ENCODE measurements around the gene CLK3. TPM values are rescaled to one million over a fixed set of nuclear protein-coding genes. Genes with fewer than 3 reads are reported as not detected.

Gene CLK3
- total and polyA plus RNA-seq, 10 of the 15 experiments (the other 5 are each of a cell fraction or from before 2014, with no cell fraction given), result 3.3 to 169 (median 66.2) TPM

- TF ChIP-seq, protein P1, sequence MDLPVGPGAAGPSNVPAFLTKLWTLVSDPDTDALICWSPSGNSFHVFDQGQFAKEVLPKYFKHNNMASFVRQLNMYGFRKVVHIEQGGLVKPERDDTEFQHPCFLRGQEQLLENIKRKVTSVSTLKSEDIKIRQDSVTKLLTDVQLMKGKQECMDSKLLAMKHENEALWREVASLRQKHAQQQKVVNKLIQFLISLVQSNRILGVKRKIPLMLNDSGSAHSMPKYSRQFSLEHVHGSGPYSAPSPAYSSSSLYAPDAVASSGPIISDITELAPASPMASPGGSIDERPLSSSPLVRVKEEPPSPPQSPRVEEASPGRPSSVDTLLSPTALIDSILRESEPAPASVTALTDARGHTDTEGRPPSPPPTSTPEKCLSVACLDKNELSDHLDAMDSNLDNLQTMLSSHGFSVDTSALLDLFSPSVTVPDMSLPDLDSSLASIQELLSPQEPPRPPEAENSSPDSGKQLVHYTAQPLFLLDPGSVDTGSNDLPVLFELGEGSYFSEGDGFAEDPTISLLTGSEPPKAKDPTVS (IDR thresholded peaks at IDR 0.05; ENCODE audit: low read depth, low read length), result no peak
- TF ChIP-seq CREM (IDR thresholded peaks at IDR 0.05; ENCODE audit: low read depth), result peak; percentile 23; the same call in 1 of the 2 replicates
- TF ChIP-seq, protein P2, sequence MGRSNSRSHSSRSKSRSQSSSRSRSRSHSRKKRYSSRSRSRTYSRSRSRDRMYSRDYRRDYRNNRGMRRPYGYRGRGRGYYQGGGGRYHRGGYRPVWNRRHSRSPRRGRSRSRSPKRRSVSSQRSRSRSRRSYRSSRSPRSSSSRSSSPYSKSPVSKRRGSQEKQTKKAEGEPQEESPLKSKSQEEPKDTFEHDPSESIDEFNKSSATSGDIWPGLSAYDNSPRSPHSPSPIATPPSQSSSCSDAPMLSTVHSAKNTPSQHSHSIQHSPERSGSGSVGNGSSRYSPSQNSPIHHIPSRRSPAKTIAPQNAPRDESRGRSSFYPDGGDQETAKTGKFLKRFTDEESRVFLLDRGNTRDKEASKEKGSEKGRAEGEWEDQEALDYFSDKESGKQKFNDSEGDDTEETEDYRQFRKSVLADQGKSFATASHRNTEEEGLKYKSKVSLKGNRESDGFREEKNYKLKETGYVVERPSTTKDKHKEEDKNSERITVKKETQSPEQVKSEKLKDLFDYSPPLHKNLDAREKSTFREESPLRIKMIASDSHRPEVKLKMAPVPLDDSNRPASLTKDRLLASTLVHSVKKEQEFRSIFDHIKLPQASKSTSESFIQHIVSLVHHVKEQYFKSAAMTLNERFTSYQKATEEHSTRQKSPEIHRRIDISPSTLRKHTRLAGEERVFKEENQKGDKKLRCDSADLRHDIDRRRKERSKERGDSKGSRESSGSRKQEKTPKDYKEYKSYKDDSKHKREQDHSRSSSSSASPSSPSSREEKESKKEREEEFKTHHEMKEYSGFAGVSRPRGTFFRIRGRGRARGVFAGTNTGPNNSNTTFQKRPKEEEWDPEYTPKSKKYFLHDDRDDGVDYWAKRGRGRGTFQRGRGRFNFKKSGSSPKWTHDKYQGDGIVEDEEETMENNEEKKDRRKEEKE (IDR thresholded peaks at IDR 0.05), result no peak
- no peak for TF ChIP-seq EED (IDR thresholded peaks at IDR 0.05; ENCODE audit: low read depth)
- TF ChIP-seq RBBP5 (conservative IDR thresholded peaks at IDR 0.05), result no peak
- no peak for TF ChIP-seq YY1 (IDR thresholded peaks at IDR 0.05; ENCODE audit: low read depth, low read length)
- no peak for TF ChIP-seq RAD21 (IDR thresholded peaks at IDR 0.05; ENCODE audit: insufficient read depth, low read depth, low read length)
- no peak for TF ChIP-seq ZBTB33 (IDR thresholded peaks at IDR 0.05)
- TF ChIP-seq IRF4 (IDR thresholded peaks at IDR 0.05; ENCODE audit: low read depth, low read length), result no peak
- no peak for TF ChIP-seq TBL1XR1 (IDR thresholded peaks at IDR 0.05; ENCODE audit: low read depth, low read length)
- peak in 1 of 2 experiments; percentile 54; a peak in 1 of 4 replicates for TF ChIP-seq CEBPB (IDR thresholded peaks at IDR 0.05; ENCODE audit: borderline replicate concordance in 1 of 2, low read depth in 2 of 2, low read length in 2 of 2)
- TF ChIP-seq ATF2 (IDR thresholded peaks at IDR 0.05; ENCODE audit: low read length), result no peak
- no peak for TF ChIP-seq ATF3 (IDR thresholded peaks at IDR 0.05; ENCODE audit: borderline replicate concordance, extremely low read depth, low read depth, low read length)
- 0 out of 2 replicates have a peak, but pooled peaks have one; percentile 57 for TF ChIP-seq E2F4 (IDR thresholded peaks at IDR 0.05; ENCODE audit: low read depth, low read length)
- TF ChIP-seq, protein P3, sequence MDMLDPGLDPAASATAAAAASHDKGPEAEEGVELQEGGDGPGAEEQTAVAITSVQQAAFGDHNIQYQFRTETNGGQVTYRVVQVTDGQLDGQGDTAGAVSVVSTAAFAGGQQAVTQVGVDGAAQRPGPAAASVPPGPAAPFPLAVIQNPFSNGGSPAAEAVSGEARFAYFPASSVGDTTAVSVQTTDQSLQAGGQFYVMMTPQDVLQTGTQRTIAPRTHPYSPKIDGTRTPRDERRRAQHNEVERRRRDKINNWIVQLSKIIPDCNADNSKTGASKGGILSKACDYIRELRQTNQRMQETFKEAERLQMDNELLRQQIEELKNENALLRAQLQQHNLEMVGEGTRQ (IDR thresholded peaks at IDR 0.05; ENCODE audit: borderline replicate concordance, low read depth, low read length), result no peak
- peak; percentile 44; the same call in 1 of the 2 replicates for TF ChIP-seq ASH2L (IDR thresholded peaks at IDR 0.05; ENCODE audit: borderline replicate concordance, low read depth)
- no peak; the same call in 1 of the 2 replicates for TF ChIP-seq RUNX3 (IDR thresholded peaks at IDR 0.05; ENCODE audit: low read length)
- peak; percentile 54; the same call in 1 of the 2 replicates for TF ChIP-seq MTA2 (IDR thresholded peaks at IDR 0.05; ENCODE audit: low read depth)
- TF ChIP-seq WRNIP1 (IDR thresholded peaks at IDR 0.05; ENCODE audit: borderline replicate concordance, low read depth, low read length), result no peak
Measured at GRCh38 chr15:74614744-74615507, 710 bp upstream of the CLK3 start (continued).
